ENCODE measurements around the gene EIF2B1. TPM values are rescaled to one million over a fixed set of nuclear protein-coding genes. Genes with fewer than 3 reads are reported as not detected.

EIF2B1 gene
- total and polyA plus RNA-seq, 9 of the 15 experiments (the other 6 are each of a cell fraction or from before 2014, with no cell fraction given) = 35.7 to 195 (median 67.8) TPM

- peak; percentile 46 for TF ChIP-seq TFE3 (CRISPR knock-in tag; IDR thresholded peaks at IDR 0.05)
- TF ChIP-seq TCF7L2 (IDR thresholded peaks at IDR 0.05; ENCODE audit: low read depth, low read length) = no peak
- peak; percentile 73 for TF ChIP-seq PKNOX1 (IDR thresholded peaks at IDR 0.05)
- peak; percentile 48; the same call in 1 of the 2 replicates for TF ChIP-seq RAD51 (IDR thresholded peaks at IDR 0.05; ENCODE audit: borderline replicate concordance, low read depth)
- TF ChIP-seq, protein P1, sequence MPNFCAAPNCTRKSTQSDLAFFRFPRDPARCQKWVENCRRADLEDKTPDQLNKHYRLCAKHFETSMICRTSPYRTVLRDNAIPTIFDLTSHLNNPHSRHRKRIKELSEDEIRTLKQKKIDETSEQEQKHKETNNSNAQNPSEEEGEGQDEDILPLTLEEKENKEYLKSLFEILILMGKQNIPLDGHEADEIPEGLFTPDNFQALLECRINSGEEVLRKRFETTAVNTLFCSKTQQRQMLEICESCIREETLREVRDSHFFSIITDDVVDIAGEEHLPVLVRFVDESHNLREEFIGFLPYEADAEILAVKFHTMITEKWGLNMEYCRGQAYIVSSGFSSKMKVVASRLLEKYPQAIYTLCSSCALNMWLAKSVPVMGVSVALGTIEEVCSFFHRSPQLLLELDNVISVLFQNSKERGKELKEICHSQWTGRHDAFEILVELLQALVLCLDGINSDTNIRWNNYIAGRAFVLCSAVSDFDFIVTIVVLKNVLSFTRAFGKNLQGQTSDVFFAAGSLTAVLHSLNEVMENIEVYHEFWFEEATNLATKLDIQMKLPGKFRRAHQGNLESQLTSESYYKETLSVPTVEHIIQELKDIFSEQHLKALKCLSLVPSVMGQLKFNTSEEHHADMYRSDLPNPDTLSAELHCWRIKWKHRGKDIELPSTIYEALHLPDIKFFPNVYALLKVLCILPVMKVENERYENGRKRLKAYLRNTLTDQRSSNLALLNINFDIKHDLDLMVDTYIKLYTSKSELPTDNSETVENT (CRISPR knock-in tag; IDR thresholded peaks at IDR 0.05) = no peak
- TF ChIP-seq DIDO1 (tag; IDR thresholded peaks at IDR 0.05; ENCODE audit: low read depth) = no peak
- no peak for TF ChIP-seq BDP1 (IDR thresholded peaks at IDR 0.05; ENCODE audit: insufficient read depth, insufficient read length)
- TF ChIP-seq TCF7 (IDR thresholded peaks at IDR 0.05; ENCODE audit: borderline replicate concordance) = no peak
These were observed 61.1 kb downstream of the EIF2B1 start (continued) for GRCh38 chr12:123572391-123572790.
